Stimulated activated effector memory CD8-positive, alpha-beta T cell treated with anti-CD3 and anti-CD28 coated beads, Interleukin-12 subunit alpha, Interleukin-12 subunit beta, amount 100 ng/mL, for 72 hours (primary cell): Measurements from ENCODE around the gene WDR43.
A peak's percentile ranks its signal among the peaks of the same experiment; 100 is the strongest.

Source experiments
- ATAC-seq: fragments of 150-1000 bp; cut with Tn5 transposase; 2 replicates; pipeline ENCODE4 v1.10.0; 2021
- DNase-seq, 2 donors: peaks; one replicate each; pipeline ENCODE4 v3.0.0; 2021 to 2022; ENCODE audit warnings: low spot score in 2 of 2
- H3K27ac Mint-ChIP-seq: one replicate; pipeline ENCODE4 v1.8.0; 2022; ENCODE audit warnings: mild to moderate bottlenecking, mixed read lengths
- H3K36me3 Mint-ChIP-seq: one replicate; pipeline ENCODE4 v1.8.0; 2022; ENCODE audit warnings: mild to moderate bottlenecking, mixed read lengths
- H3K4me1 Mint-ChIP-seq: one replicate; pipeline ENCODE4 v1.8.0; 2022; ENCODE audit warnings: mixed read lengths
- H3K4me3 Mint-ChIP-seq: one replicate; pipeline ENCODE4 v1.8.0; 2022; ENCODE audit warnings: mild to moderate bottlenecking, mixed read lengths
- H3K9me3 Mint-ChIP-seq: one replicate; pipeline ENCODE4 v1.8.0; 2022; ENCODE audit warnings: mixed read lengths

WDR43 gene

DNA sequence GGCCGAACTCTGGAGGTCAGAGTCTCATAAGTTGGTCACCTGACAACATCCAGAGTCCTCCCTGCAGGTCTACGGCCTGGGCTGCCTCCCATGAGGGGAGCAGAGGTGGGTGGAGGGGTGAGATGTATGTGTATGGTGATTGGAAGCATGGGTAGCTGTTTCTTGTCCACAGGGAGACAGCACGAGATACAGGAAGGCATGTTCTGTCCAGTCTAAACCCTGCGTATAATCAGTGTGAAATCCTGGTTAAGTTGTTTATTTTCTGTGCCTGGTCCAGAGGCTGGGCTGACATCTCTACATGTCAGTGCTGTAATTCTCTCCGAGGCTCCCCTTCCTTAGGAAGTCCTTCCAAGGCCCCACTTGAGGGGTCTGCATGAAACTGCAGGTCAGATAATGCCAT is 95.5 kb downstream of the WDR43 start:
- DNase-seq, result no peak
- peaks cover 12% of the 10 kb centered on the region for H3K4me1 Mint-ChIP-seq
- H3K9me3 Mint-ChIP-seq, result no peaks in the 10 kb centered on the region
- peak overlapping the region; percentile 48 for H3K27ac Mint-ChIP-seq
- H3K36me3 Mint-ChIP-seq, result no peaks in the 10 kb centered on the region
- H3K4me3 Mint-ChIP-seq, result no peak overlapping the region
- ATAC-seq, result no peak

DNA sequence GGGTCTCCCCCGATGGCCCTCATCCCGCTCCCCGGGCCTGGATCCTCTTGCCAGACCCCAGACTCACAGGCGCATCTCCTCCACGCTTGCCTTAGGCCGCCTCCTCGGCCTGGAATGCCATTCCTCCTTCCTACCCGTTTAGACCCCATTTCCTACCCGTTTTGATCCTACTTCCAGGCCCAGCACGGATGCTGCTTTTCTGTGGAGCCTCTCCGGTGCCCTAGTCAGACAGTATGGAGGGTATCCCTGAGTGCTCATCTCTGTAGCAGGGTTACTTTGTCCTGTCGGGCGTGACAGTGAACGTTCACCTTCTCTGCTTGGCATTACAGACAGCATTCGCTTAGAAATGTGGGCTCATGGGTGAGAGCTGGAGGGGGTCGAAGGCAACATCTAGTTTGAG is 96.0 kb downstream of the WDR43 start:
- ATAC-seq (no peak), DNase-seq (no peak)
- H3K27ac Mint-ChIP-seq, result peak overlapping the region; percentile 48
- no peaks in the 10 kb centered on the region for H3K36me3 Mint-ChIP-seq
- no peaks in the 10 kb centered on the region for H3K9me3 Mint-ChIP-seq
- H3K4me1 Mint-ChIP-seq, result peaks cover 12% of the 10 kb centered on the region
- H3K4me3 Mint-ChIP-seq, result no peak overlapping the region

GRCh38 chr2:28991021-28991420 is 96.6 kb downstream of the WDR43 start:
- no peak overlapping the region for H3K4me3 Mint-ChIP-seq
- no peaks in the 10 kb centered on the region for H3K36me3 Mint-ChIP-seq
- DNase-seq (no peak), ATAC-seq (no peak)
- no peak overlapping the region for H3K27ac Mint-ChIP-seq
- peaks cover 16% of the 10 kb centered on the region for H3K4me1 Mint-ChIP-seq
- H3K9me3 Mint-ChIP-seq, result no peaks in the 10 kb centered on the region

DNA sequence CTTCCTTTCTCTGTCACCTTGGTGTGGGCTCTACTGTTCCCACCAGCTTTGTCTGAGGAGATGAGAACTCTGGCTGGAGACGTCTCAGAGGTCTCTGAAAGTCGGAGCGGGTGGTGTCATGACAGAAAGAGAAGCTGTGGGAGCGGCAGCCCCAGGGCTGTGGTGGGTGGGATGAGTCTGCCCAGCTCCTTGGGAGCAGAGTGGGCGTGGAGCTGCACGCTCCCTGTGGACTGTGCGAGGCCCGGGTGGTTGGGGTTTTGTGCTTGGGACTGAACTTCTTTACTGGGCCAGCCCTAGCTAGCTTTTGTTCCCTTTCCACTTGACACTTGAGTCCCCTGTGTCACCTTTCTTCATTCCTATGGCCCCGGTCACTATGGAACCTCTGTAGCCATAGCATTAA is 97.0 kb downstream of the WDR43 start:
- Mint-ChIP-seq H3K36me3 (no peaks in the 10 kb centered on the region), H3K4me1 (peaks cover 12% of the 10 kb centered on the region), H3K27ac (no peak overlapping the region), H3K4me3 (no peak overlapping the region), H3K9me3 (no peaks in the 10 kb centered on the region)
- ATAC-seq (no peak), DNase-seq (no peak)

GRCh38 chr2:28993206-28993960 is 98.9 kb downstream of the WDR43 start:
- Mint-ChIP-seq H3K9me3 (no peaks in the 10 kb centered on the region), H3K27ac (peak overlapping the region; percentile 45), H3K4me3 (no peak overlapping the region), H3K36me3 (no peaks in the 10 kb centered on the region), H3K4me1 (peaks cover 17% of the 10 kb centered on the region)
- no peak for ATAC-seq
- DNase-seq, result no peak

GRCh38 chr2:28994074-28994473 is 99.6 kb downstream of the WDR43 start:
- no peak for ATAC-seq
- no peak for DNase-seq
- H3K4me3 Mint-ChIP-seq, result no peak overlapping the region
- H3K9me3 Mint-ChIP-seq, result no peaks in the 10 kb centered on the region
- H3K36me3 Mint-ChIP-seq, result no peaks in the 10 kb centered on the region
- peak overlapping the region; percentile 54 for H3K27ac Mint-ChIP-seq
- peaks cover 23% of the 10 kb centered on the region for H3K4me1 Mint-ChIP-seq

- Mint-ChIP-seq H3K4me3 (no peak overlapping the region), H3K27ac (peak overlapping the region; percentile 54), H3K9me3 (no peaks in the 10 kb centered on the region), H3K36me3 (no peaks in the 10 kb centered on the region), H3K4me1 (peaks cover 27% of the 10 kb centered on the region)
- no peak for ATAC-seq
- DNase-seq, result no peak
Observed at GRCh38 chr2:28994679-28995078, 100.2 kb downstream of the WDR43 start.

DNA sequence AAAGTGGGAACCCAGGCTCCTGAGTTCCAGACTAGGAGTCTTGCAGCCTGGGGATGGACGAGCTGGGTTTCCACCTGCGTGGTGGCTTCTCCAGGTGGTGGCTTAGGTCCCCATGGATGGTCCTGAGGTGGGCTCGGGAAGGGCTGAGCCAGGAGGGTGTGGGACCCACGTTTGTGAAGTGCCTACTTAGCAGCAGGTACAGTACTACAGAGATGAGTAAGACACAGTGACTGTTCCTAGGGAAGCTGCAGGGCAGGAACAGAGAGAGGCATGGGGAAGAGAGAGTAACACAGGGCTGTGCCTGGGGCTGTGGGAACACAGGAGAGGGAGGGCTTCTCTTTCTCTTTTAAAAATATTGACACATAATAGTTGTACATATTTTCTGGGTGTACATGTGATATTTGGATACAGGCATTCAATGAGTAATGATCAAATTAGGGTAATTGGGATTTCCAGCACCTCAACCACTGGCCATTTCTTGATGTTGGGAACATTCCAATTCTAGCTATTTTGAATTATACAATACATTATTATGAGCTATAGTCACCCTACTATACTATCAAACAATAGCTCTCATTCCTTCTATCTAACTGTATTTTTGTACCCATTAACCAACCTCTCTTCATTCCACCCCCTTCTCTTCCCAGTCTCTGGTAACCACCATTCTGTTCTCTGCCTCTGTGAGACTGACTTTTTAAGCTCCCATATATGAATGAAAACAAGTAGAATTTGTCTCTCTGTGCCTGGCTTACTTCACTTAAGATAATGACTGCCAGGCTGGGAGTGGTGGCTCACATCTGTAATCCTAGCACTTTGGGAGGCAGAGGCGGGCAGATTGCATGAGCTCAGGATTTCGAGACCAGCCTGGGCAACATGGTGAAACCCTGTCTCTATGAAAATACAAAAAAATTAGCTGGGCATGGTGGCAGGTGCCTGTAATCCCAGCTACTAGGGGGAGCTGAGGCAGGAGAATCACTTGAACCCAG is 101.6 kb downstream of the WDR43 start:
- DNase-seq (no peak), ATAC-seq (no peak)
- Mint-ChIP-seq H3K4me1 (peaks cover 37% of the 10 kb centered on the region), H3K4me3 (no peak overlapping the region), H3K27ac (peak overlapping the region; percentile 75), H3K9me3 (no peaks in the 10 kb centered on the region), H3K36me3 (no peaks in the 10 kb centered on the region)

DNA sequence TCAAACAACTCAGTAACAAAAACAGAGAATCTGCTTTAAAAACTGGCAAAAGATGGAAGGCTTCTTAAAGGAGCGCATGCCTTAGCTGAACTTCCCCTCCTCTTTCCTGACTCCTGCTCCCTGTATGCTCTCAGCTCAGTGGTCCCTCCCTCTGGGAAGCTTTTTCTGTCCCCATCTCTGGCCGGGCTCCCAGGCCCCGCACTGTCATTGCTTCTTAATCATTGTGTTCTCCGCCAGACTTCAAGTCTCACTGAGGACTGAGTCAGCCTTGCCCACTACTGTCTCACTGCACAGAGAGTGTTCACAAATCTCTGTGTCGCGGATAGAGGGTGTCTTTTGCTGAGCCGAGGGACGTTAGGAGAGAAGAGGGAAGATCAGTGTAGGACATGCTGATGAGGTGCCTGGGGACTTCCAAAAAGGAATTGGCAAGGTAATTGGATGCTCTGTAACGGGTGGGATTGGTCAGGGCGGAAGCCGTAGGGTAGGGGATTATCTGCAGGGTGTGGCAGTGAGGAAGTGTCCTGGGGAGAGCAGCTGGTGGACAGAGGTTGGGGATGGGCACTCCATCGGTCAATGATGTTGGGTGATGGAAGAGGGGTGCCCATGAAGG is 102.9 kb downstream of the WDR43 start:
- Mint-ChIP-seq H3K36me3 (no peaks in the 10 kb centered on the region), H3K27ac (peak overlapping the region; percentile 4), H3K4me3 (no peak overlapping the region), H3K9me3 (no peaks in the 10 kb centered on the region), H3K4me1 (peaks cover 47% of the 10 kb centered on the region)
- ATAC-seq (no peak), DNase-seq (no peak)
